MCF 10A (cell line): ENCODE results near the gene LRRC7. TPM values are rescaled to one million over a fixed set of nuclear protein-coding genes. Genes with fewer than 3 reads are reported as not detected.
A peak's percentile ranks its signal among the peaks of the same experiment; 100 is the strongest.

ENCODE experiments used
- BruUV-seq: library from RNA; stranded (reverse); fragments of 400-500 nt; replicated peaks from 2 replicates; lab custom pipeline; 2021; lab: Mats Ljungman, UMichigan
- CTCF ChIA-PET: fragments of 300-600 bp; sonication (Branson Sonifier 250); formaldehyde crosslinking; extraction: SDS; loops from one replicate; lab custom pipeline; 2021; ENCODE audit warnings: antibody characterized with exemption, inconsistent platforms; lab: Yijun Ruan, JAX
- POLR2A ChIA-PET: fragments of 300-600, 350-650 bp; sonication (Branson Sonifier 250); formaldehyde crosslinking; extraction: SDS; loops from one replicate; lab custom pipeline; 2020; ENCODE audit warnings: antibody characterized with exemption, inconsistent platforms; lab: Yijun Ruan, JAX
- DNase-seq: peaks from one replicate; pipeline ENCODE4 v3.0.0-alpha.2; 2018; ENCODE audit not compliant: unreplicated experiment
- H3K27ac Mint-ChIP-seq: one replicate; pipeline ENCODE4 v1.8.0; 2022; ENCODE audit warnings: mild to moderate bottlenecking, low read depth, mixed read lengths; ENCODE audit not compliant: unreplicated experiment
- H3K27me3 Mint-ChIP-seq: one replicate; pipeline ENCODE4 v1.8.0; 2022; ENCODE audit warnings: mixed read lengths; ENCODE audit not compliant: insufficient read depth, unreplicated experiment
- H3K36me3 Mint-ChIP-seq: one replicate; pipeline ENCODE4 v1.8.0; 2022; ENCODE audit warnings: mild to moderate bottlenecking, moderate library complexity, mixed read lengths; ENCODE audit not compliant: insufficient read depth, unreplicated experiment
- H3K4me1 Mint-ChIP-seq: one replicate; pipeline ENCODE4 v1.8.0; 2022; ENCODE audit warnings: mixed read lengths; ENCODE audit not compliant: insufficient read depth, unreplicated experiment
- H3K4me3 Mint-ChIP-seq: one replicate; pipeline ENCODE4 v1.8.0; 2022; ENCODE audit warnings: mild to moderate bottlenecking, moderate library complexity, mixed read lengths; ENCODE audit not compliant: unreplicated experiment
- H3K9me3 Mint-ChIP-seq: one replicate; pipeline ENCODE4 v1.8.0; 2022; ENCODE audit warnings: mixed read lengths; ENCODE audit not compliant: unreplicated experiment
- CTCF ChIP-seq: fragments of 200-600 bp; IDR thresholded peaks from one replicate; pipeline ENCODE4 v1.8.0; 2022; ENCODE audit warnings: antibody characterized with exemption, mild to moderate bottlenecking; ENCODE audit not compliant: unreplicated experiment
- intact Hi-C: fragments of 100-400 bp; cut with micrococcal nuclease; formaldehyde crosslinking; loops from 2 replicates; pipeline ENCODE4 v1.14.1; 2022
- total RNA-seq: library from RNA; stranded (reverse); gene quantifications from 2 replicates; pipeline ENCODE4 v1.2.3, GENCODE V29; 2022

Gene LRRC7
- total RNA-seq, 1 experiment from 2014 or later, result not detected

DNA sequence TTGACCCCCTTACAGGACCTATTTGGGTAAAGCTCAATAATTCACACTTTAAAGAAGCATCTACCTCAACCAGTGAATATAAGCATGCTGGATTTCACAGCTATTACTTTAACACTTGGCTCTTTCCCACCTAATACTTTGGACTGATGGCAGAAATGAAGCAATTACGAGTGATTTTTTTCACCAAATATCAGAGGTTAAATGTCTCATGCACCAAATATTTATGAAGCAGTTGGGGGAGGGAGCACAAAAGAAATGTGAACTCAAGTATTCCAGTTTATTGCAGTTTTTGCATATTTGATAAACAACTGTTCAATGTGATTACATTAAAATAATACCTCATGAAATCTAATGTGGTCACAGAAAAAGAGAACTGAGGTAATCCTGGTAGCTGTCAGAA, 223.6 kb downstream of the LRRC7 start:
- POLR2A ChIA-PET, result no interaction called here
- intact Hi-C loops, result no loop called here
- Mint-ChIP-seq H3K36me3 (no peaks in the 10 kb centered on the region), H3K27ac (no peak overlapping the region), H3K4me3 (no peak overlapping the region), H3K4me1 (no peaks in the 10 kb centered on the region), H3K27me3 (peaks cover 59% of the 10 kb centered on the region), H3K9me3 (no peaks in the 10 kb centered on the region)
- no peak for TF ChIP-seq CTCF
- DNase-seq, result no peak
- CTCF ChIA-PET, result no interaction called here
- no TSS peak for BruUV-seq

DNA sequence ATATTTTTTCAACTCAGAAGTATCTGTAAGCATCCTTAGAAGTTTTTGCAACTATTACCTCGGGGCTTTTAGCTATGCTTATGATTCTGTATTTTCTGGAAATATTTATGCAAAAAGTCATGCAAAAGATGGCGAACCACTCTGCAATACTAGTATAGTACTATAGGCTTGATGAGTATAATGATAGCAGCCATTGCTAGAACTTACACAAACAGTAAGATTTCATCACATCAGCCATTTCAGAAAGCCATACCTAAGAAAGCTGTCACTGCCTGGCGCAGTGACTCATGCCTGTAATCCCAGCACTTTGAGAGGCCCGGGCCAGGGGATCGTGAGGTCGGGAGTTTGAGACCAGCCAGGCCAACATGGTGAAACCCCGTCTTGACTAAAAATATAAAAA, 227.1 kb downstream of the LRRC7 start:
- H3K27me3 Mint-ChIP-seq, result peaks cover 47% of the 10 kb centered on the region
- no TSS peak for BruUV-seq
- DNase-seq, result peak; percentile 17
- ChIA-PET CTCF (no interaction called here), POLR2A (no interaction called here)
- H3K36me3 Mint-ChIP-seq, result no peaks in the 10 kb centered on the region
- no peak for TF ChIP-seq CTCF
- H3K27ac Mint-ChIP-seq, result no peak overlapping the region
- intact Hi-C loops, result loop anchor here (5.0 kb wide), 1 partner anchor 1023 kb away; no protein-coding TSS in a partner anchor
- H3K9me3 Mint-ChIP-seq, result no peaks in the 10 kb centered on the region
- no peak overlapping the region for H3K4me3 Mint-ChIP-seq
- H3K4me1 Mint-ChIP-seq, result no peaks in the 10 kb centered on the region

DNA sequence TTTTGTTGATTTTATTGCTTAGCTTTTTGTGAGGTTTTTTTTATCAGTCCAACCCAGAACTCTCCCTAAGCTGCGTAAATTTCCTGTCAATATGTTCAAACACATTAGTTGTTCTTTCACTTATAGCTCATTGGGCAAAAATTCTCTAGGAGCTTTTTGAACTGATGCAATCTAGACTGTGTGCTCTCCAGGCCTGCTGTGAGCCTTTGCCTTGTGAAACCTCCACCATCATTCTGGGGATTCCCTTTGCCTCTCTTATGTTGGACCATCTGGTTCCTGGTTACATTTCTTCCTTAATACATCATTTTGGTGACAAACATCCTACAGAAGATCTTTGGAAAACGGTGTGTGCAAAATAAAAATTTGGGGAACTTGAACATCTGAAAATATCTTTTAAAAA, 247.2 kb downstream of the LRRC7 start:
- intact Hi-C loops, result no loop called here
- TF ChIP-seq CTCF, result no peak
- DNase-seq, result no peak
- Mint-ChIP-seq H3K9me3 (no peaks in the 10 kb centered on the region), H3K27ac (no peak overlapping the region), H3K4me1 (no peaks in the 10 kb centered on the region), H3K27me3 (peaks cover 28% of the 10 kb centered on the region), H3K36me3 (no peaks in the 10 kb centered on the region), H3K4me3 (no peak overlapping the region)
- POLR2A ChIA-PET, result no interaction called here
- CTCF ChIA-PET, result no interaction called here
- no TSS peak for BruUV-seq

DNA sequence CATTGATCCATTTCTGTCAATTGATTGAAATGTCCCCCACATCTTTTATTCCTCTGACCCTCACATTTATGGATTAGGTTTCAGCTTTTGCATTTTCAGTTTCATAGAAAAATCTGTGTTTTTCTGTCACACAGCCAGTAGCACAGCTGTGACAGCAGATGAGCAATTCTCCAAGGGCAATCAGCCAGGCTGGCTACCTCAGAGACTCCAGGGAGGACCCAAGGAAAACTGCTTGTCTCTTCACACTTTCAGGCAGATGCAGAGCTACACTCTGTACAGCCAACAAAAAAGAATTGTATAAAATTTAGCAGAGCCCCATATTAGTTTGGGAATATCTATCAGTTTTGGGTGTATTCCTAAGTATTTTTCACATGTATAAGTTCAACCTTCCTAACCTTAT, 257.2 kb downstream of the LRRC7 start:
- H3K9me3 Mint-ChIP-seq, result no peaks in the 10 kb centered on the region
- no peaks in the 10 kb centered on the region for H3K36me3 Mint-ChIP-seq
- H3K4me3 Mint-ChIP-seq, result no peak overlapping the region
- no peaks in the 10 kb centered on the region for H3K4me1 Mint-ChIP-seq
- no TSS peak for BruUV-seq
- intact Hi-C loops, result no loop called here
- peaks cover 46% of the 10 kb centered on the region for H3K27me3 Mint-ChIP-seq
- TF ChIP-seq CTCF, result no peak
- POLR2A ChIA-PET, result no interaction called here
- CTCF ChIA-PET, result no interaction called here
- DNase-seq, result no peak
- H3K27ac Mint-ChIP-seq, result no peak overlapping the region
